ENCODE data around the gene VPS45.

- TF ChIP-seq, protein P1, sequence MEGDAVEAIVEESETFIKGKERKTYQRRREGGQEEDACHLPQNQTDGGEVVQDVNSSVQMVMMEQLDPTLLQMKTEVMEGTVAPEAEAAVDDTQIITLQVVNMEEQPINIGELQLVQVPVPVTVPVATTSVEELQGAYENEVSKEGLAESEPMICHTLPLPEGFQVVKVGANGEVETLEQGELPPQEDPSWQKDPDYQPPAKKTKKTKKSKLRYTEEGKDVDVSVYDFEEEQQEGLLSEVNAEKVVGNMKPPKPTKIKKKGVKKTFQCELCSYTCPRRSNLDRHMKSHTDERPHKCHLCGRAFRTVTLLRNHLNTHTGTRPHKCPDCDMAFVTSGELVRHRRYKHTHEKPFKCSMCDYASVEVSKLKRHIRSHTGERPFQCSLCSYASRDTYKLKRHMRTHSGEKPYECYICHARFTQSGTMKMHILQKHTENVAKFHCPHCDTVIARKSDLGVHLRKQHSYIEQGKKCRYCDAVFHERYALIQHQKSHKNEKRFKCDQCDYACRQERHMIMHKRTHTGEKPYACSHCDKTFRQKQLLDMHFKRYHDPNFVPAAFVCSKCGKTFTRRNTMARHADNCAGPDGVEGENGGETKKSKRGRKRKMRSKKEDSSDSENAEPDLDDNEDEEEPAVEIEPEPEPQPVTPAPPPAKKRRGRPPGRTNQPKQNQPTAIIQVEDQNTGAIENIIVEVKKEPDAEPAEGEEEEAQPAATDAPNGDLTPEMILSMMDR (IDR thresholded peaks at IDR 0.05): no peak
- no peak for TF ChIP-seq EP300 (IDR thresholded peaks at IDR 0.05)
- no peak for TF ChIP-seq POLR2A (IDR thresholded peaks at IDR 0.05)
- no peak for TF ChIP-seq POLR2AphosphoS5 (IDR thresholded peaks at IDR 0.05)
Observed at GRCh38 chr1:150118716-150119115, 51.1 kb downstream of the VPS45 start.
